T-helper 1 cell treated with Interleukin-12 subunit alpha and Interleukin-12 subunit beta and Interleukin-4 antibody, amounts not matched to agents 30 ng/mL and 1 ng/mL, for 36 hours (primary cell): ENCODE results near the gene C16orf92. TPM values are rescaled to one million over a fixed set of nuclear protein-coding genes. Genes with fewer than 3 reads are reported as not detected.

Source experiments
- intact Hi-C: fragments of 100-400 bp; cut with micrococcal nuclease; formaldehyde crosslinking; loops from one replicate; pipeline ENCODE4 v1.15.1; 2024
- total RNA-seq: library from RNA; stranded (reverse); gene quantifications from 2 replicates; pipeline ENCODE4 v1.2.3, GENCODE V29; 2022

Gene C16orf92
- total RNA-seq, 1 donor from 2014 or later: not detected

GRCh38 chr16:29988346-29989075, 34.5 kb upstream of the C16orf92 start:
- intact Hi-C loops: no loop called here

- intact Hi-C loops: no loop called here
Observed at GRCh38 chr16:29989111-29989858, 33.7 kb upstream of the C16orf92 start.

- intact Hi-C loops: loop anchor here (10.0 kb wide), 1 partner anchor 395 kb away; no protein-coding TSS in a partner anchor
Observed at GRCh38 chr16:29990034-29990433, 33.0 kb upstream of the C16orf92 start.

GRCh38 chr16:29990883-29991570, 32.0 kb upstream of the C16orf92 start:
- intact Hi-C loops: loop anchor here (10.0 kb wide), 1 partner anchor 396 kb away; no protein-coding TSS in a partner anchor

GRCh38 chr16:29991571-29991904, 31.5 kb upstream of the C16orf92 start:
- intact Hi-C loops: loop anchor here (10.0 kb wide), 1 partner anchor 397 kb away; no protein-coding TSS in a partner anchor

- intact Hi-C loops: loop anchor here (2.0 to 10.0 kb wide), 2 partner anchors 68 to 398 kb away; no protein-coding TSS in a partner anchor
Observed at GRCh38 chr16:29992344-29992967, 30.5 kb upstream of the C16orf92 start.

- intact Hi-C loops: loop anchor here (2.0 to 10.0 kb wide), 2 partner anchors 67 to 399 kb away; no protein-coding TSS in a partner anchor
Observed at GRCh38 chr16:29993191-29993902, 29.7 kb upstream of the C16orf92 start.

GRCh38 chr16:29993903-29994599, 28.9 kb upstream of the C16orf92 start:
- intact Hi-C loops: loop anchor here (2.0 to 10.0 kb wide), 2 partner anchors 67 to 399 kb away; no protein-coding TSS in a partner anchor

- intact Hi-C loops: loop anchor here (1.0 to 10.0 kb wide), 4 partner anchors 400 to 1172 kb away; partner anchors contain the start of genes ATXN2L, CFAP119 and RNF40
Observed at GRCh38 chr16:29994600-29995323, 28.2 kb upstream of the C16orf92 start.

GRCh38 chr16:29995324-29995910, 27.6 kb upstream of the C16orf92 start, which contains the start of gene HIRIP3:
TSS of gene HIRIP3 (minus strand) at chr16:29995617. CDS start at chr16:29995605, 12 bp downstream.
- intact Hi-C loops: loop anchor here (1.0 to 10.0 kb wide), 4 partner anchors 401 to 1173 kb away; partner anchors contain the start of genes ATXN2L, CFAP119 and RNF40

- intact Hi-C loops: loop anchor here (1.0 to 10.0 kb wide), 14 partner anchors 23 to 1174 kb away; partner anchors contain the start of genes ASPHD1, ATXN2L, CDIPT and CFAP119
Observed at GRCh38 chr16:29995911-29996765, 26.9 kb upstream of the C16orf92 start, which contains the start of gene INO80E. TSS of gene INO80E (plus strand) at chr16:29996241. CDS start at chr16:29996311, 70 bp downstream.

GRCh38 chr16:29996766-29997250, 26.2 kb upstream of the C16orf92 start:
- intact Hi-C loops: loop anchor here (1.0 to 10.0 kb wide), 13 partner anchors 24 to 1175 kb away; partner anchors contain the start of genes ASPHD1, ATXN2L, CDIPT and CFAP119

GRCh38 chr16:29999605-30000004, 23.4 kb upstream of the C16orf92 start:
- intact Hi-C loops: loop anchor here (5.0 to 10.0 kb wide), 3 partner anchors 405 to 1177 kb away; partner anchors contain the start of genes ATXN2L, CFAP119 and RNF40

GRCh38 chr16:30000735-30001631, 22.0 kb upstream of the C16orf92 start:
- intact Hi-C loops: no loop called here

GRCh38 chr16:30002614-30003346, 20.2 kb upstream of the C16orf92 start:
- intact Hi-C loops: no loop called here
